NCI-H446 treated with DMSO at 0.1 percent for 48 hours (cell line): Measurements from ENCODE around the gene OR52N5.

Experiments used
- DNase-seq: peaks from one replicate; lab custom pipeline; 2025; lab: John Stamatoyannopoulos, UW

Gene OR52N5

DNA sequence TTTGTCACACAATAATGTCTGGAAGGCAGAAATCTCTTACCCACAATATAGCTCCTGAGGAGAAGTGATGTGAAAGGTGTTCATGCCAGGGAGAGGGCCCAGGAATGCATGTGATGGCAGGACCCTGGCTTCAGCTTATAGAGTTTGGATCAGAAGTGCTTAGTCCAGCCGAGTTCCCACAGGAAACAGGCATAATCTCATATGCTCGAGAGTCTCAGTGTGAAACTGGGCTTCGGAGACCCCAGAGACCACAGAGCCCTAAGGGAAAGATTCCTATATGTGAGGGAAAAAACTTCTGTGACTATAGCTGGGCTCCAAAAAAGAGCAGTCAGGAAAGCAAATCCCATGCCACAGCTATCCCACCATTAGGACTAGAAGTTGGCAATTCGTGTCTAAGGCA is at the start of gene OR52N5:
TSS of gene OR52N5 (minus strand) at position 101 of the 400 bp plus-strand sequence. CDS start 4,721 bp downstream, outside the sequence.
- no peak for DNase-seq

DNA sequence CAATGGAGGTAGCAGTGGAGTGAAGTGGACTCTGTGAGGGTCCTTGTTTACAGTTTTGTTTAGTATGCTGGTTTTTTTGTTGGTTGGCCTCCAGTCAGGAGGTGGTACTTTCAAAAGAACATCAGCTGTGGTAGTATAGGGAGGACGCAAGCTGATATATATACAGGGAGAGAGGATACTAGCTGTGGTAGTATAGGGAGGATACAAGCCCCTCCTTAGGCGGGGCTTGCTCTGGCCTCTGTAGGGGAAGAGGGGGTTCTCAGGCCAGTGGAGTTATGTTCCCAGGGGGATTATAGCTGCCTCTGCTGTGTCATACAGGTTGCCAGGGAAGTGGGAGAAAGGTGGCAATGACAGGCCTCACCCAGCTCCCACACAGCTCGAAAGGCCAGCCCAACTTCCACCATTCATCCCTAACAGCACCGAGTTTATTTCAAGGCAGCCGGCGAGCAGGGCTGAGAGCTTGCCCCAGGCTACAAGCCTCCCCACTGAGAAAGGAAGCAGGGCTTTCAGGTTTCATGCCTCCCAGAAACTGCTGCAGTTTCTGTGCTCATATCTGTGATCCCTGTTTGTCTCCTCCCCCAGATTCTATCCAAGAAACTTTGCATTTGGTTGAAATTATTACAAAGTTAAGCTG is 48.2 kb upstream of the OR52N5 start:
- no peak for DNase-seq

GRCh38 chr11:5818245-5818886 is 35.2 kb upstream of the OR52N5 start:
- no peak for DNase-seq

DNA sequence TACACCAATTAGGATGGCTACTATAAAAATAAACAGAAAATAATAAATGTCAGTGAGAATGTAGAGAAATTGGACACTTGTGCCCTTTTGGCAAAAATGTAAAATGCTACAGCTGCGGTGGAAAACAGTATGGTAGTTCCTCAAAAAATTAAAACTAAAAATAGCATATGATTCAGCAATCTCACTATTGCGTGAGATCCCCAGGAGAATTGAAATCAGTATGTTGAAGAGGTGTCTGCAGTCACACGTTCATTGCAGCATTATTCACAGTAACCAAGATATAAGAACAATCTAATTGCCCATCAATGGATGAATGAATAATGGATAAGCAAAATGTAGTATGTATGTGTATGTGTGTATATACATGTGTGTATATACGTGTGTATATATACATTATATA is 32.4 kb upstream of the OR52N5 start:
- no peak for DNase-seq

DNA sequence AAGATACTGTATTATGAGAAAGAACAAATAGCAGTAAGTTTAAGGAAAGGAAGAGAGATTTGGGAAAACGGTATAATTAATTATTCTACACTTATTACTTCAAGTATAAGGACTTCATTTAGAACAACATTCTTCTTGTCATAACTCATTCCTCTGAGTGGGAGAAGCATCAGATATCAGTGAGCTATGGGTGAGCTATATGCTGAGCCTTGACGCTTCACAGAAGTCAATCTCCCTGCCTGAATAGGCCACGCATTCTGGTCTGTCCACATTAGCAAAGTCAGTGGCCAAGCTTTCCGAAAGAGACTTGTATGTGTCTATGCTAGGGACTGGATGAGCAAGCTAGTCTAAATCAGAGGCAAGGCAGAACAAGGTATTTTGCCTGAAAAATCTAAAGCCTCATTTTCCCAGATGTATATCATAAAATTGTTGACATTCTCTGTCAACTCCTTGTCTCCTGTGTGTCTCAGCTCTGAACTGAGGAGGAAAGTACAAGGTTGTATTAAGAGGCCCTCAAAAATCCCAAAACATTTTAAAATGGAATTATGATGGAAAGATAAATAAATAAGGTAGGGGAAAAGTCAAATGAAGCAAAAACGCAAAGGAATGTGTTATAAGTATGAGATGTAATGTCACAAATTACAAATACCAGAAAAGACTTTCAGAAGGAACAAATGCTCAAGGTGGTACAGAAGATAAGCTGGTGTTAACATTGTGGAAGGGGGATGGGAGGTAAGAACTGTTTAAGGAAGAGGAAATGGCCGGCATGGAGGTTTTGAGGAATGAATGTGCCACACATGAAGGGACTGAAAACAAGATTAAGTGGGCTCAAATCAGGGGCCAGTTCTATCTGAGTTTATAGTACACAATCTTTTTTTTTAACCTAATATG is 27.0 kb upstream of the OR52N5 start:
- no peak for DNase-seq

GRCh38 chr11:5809122-5809519 is 26.0 kb upstream of the OR52N5 start:
- no peak for DNase-seq

DNA sequence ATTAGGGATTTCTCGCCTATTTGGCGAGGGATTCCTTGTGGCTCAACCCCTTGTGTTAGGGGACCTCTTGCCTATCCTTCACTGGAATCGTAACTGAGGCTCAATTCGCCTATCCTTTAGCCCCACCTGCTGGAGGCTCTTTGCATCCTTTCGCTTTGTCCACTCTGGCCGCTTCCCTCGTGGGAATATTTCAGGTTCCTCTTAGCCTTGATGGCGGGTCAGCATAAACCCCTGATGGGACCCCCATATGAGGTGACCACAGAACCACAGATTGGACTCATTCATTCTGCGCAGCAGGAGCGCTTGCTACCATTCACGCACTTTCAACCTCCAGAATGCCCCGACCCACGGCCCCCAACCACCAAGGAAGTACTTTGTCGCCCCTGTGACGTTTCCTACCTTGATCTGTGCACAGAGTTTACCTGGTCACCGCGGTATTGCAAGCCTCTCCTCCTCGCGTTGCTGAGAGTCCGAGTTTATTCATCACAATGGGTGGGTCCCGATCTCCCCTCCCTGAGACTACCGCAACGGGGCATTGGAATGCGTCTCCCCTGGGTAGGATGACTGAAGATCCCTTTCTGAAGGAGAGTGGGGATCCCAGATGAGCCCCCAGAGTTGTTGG is 25.5 kb upstream of the OR52N5 start, which contains the start of gene OR52N2:
TSS of gene OR52N2 (plus strand) at position 425 of the 622 bp plus-strand sequence. CDS start 11,412 bp downstream, outside the sequence.
- DNase-seq = no peak

GRCh38 chr11:5807580-5807979 is 24.4 kb upstream of the OR52N5 start:
- DNase-seq = no peak

DNA sequence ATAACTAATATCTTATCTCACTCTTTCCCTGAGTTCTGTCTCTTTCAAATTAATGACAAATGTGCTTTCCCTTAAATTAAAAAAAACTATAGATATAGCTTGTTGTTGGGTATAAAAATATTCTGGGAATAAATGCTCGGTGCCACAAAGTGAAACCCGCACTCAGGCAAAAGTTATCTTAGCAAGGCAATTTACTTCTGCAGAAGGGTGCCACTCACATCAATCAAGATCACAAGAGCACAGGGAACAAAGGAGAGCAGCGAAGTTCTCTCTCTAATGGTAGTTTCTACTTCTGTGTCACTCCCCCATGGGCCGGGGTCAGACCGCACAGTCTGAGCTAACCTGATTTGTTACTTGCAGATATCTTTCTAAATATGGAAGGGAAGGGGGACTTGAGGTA is 20.8 kb upstream of the OR52N5 start:
- no peak for DNase-seq

DNA sequence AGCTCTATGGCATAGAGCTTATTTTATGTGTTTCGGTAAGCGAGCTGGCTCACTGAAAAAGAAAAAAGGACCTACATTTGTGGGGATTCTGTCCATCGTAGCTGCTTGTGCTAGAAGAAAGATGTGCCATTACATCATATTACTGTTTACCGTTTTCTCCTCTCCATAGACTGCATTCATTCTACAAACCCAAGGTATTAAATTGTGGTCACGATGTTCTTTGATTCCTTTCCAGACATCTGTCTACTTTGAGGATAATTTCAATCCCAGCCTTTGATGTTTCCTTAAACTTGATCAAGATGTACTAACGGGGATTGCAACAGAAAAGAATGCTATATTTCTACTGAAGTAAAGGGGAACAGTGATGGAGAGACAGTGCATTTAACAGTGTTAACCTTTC is 13.4 kb upstream of the OR52N5 start:
- no peak for DNase-seq

GRCh38 chr11:5791165-5791564 is 8.0 kb upstream of the OR52N5 start, which contains the start of gene OR52N1:
Gene OR52N1, minus strand, starts transcription at chr11:5791265. Its CDS starts 2,449 bp downstream, at chr11:5788816.
- DNase-seq = no peak

DNA sequence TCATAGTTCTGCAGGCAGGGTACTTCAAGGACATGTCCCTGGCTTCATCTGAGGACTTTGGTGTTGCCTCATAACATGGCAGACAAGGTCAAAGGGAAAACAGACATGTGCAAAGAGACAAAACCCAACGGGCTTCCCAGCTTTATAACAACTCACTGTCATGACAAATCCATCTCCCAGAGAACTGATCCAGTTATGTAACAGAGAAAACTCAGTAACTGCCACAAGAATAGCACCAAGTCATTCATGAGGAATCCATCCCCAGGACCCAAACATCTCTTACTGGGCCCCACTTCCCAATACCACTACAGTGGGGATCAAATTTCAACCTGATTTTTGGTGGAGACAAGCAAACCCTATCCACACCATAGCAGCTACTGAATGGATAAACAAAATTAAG is 16.1 kb downstream of the OR52N5 start:
- DNase-seq = no peak

DNA sequence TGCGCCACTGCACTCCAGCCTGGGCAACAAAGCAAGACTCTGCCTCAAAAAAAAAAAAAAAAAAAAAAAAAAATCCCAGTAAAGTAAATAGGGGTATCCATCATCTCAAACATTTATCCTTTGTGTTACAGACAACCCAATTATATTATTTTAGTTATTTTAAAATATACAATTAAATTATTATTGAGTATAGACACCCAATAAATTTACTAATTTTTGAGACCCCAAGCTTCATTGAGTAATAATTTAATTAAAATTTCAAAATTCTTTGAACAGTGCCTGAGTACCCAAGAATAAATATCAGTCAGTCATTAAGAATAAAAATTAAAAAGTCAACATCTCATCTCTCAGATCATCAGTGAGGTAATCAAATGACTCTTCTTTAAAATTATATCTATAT is 29.2 kb downstream of the OR52N5 start, which contains the start of gene OR52N4:
TSS of gene OR52N4 (plus strand) at position 301 of the 400 bp plus-strand sequence. CDS start 498 bp downstream, outside the sequence.
- no peak for DNase-seq

GRCh38 chr11:5749836-5750235 is 33.3 kb downstream of the OR52N5 start:
- no peak for DNase-seq

DNA sequence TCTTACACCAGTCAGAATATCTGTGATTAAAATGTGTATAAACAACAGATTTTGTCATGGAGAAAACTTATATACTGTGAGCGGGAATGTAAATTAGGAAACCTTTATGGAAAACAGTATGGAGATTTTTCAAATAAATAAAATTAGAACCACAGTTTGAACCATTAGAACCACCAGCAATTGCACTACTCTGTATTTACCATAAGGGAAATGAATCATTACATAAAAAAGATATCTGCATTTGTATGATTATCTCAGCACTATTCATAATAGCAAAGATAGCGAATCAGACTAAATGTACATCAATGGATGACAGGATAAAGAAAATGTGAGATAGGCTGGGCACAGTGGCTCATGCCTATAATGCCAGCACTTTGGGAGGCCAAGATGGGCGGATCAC is 36.5 kb downstream of the OR52N5 start:
- no peak for DNase-seq

DNA sequence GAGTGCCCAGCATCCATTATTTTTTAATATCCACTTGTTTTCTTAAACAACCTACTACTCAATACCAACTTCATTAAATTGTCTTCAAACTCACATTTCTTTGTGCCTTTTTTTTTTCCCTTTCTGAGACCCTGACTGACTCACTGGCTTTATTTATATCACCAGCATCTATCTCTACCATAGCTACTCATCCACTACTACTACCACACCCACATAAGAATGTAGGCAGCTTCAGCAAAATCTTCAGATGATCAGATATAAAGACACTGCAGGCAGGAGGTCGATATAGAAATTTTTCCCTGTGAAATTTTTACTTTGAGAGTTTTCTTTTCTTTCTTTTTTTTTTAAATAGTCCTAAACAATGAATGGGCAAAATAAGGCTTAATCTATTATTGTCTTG is 44.7 kb downstream of the OR52N5 start:
- DNase-seq = no peak

- DNase-seq = no peak
Observed at GRCh38 chr11:5737670-5738392, 45.3 kb downstream of the OR52N5 start.

- DNase-seq = no peak
Observed at GRCh38 chr11:5737091-5737490, 46.1 kb downstream of the OR52N5 start.

- DNase-seq = no peak
Observed at GRCh38 chr11:5736396-5736795, 46.8 kb downstream of the OR52N5 start, which contains the start of gene OR56B1. Gene OR56B1, plus strand, starts transcription at chr11:5736448. Its CDS starts 69 bp downstream, at chr11:5736517.

DNA sequence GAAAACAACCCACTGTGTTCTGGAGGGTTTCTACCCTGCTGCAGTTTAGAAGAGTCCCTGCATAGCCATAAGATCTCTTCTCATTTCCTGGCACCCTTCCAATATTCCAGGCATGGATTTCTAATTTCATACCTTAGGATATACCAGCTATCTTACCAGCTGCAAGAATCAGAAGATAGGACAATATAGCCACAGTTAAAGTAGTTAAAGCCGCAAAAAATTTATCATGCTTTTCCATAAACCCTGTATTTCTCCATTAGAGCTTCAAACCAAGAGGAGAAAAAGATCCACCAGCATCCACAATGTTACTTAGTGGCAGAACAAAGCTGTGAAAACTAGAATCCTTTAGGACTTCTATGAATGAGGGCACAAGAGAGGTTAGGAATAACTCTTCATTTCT is 55.5 kb downstream of the OR52N5 start:
- no peak for DNase-seq

DNA sequence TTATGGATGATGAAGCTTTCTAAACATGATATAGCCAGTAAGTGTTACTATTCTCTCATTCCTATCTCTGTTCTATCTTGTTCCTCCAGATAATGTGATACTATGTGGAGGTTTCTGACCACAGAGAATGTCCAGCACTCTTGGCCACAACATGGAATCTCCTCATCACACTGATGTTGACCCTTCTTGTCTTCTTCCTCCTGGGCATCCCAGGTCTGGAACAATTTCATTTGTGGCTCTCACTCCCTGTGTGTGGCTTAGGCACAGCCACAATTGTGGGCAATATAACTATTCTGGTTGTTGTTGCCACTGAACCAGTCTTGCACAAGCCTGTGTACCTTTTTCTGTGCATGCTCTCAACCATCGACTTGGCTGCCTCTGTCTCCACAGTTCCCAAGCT is 56.8 kb downstream of the OR52N5 start:
- no peak for DNase-seq
